ENCODE data around the gene SET.

DNA sequence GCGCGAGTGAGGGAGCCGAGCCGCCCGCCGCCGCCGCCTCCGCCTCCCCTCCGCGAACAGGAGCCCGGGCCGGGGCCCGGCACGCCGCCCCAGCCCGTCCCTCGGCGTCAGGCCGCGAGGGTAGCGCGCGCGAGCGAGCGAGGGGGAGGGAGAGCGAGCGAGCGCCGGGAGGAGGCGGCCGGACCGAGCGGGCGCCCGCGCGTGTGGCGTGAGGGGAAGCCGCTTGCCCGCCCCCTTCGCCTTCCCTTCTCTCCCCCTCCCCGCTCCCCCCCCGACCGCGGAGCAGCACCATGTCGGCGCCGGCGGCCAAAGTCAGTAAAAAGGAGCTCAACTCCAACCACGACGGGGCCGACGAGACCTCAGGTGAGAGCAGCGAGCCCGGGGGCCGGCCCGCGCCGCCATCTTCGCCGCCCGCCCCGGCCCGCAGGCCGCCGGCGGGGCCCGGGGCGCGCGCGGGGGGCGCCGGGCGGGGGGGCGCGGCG lies 312 bp downstream of the SET start:
- TF ChIP-seq, protein P1, sequence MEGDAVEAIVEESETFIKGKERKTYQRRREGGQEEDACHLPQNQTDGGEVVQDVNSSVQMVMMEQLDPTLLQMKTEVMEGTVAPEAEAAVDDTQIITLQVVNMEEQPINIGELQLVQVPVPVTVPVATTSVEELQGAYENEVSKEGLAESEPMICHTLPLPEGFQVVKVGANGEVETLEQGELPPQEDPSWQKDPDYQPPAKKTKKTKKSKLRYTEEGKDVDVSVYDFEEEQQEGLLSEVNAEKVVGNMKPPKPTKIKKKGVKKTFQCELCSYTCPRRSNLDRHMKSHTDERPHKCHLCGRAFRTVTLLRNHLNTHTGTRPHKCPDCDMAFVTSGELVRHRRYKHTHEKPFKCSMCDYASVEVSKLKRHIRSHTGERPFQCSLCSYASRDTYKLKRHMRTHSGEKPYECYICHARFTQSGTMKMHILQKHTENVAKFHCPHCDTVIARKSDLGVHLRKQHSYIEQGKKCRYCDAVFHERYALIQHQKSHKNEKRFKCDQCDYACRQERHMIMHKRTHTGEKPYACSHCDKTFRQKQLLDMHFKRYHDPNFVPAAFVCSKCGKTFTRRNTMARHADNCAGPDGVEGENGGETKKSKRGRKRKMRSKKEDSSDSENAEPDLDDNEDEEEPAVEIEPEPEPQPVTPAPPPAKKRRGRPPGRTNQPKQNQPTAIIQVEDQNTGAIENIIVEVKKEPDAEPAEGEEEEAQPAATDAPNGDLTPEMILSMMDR (IDR thresholded peaks at IDR 0.05; ENCODE audit: low read depth, low read length), result no peak
- no peak for TF ChIP-seq EZH2phosphoT487 (IDR thresholded peaks at IDR 0.05; ENCODE audit: low read depth)

Measured in OCI-LY3 (cell line).